Neuronal stem cell (in vitro differentiated cells): ENCODE measurements around the gene MYO9B.

Experiments
- DNase-seq: peaks from one replicate; pipeline ENCODE4 v3.0.0-alpha.2; 2013; ENCODE audit warnings: low spot score
- H2AFZ ChIP-seq: one replicate; pipeline ENCODE4 v1.6.1; 2013; ENCODE audit warnings: mild to moderate bottlenecking, low read length, inconsistent platforms
- H2AK5ac ChIP-seq: 2 replicates; pipeline ENCODE4 v1.6.1; 2013; ENCODE audit warnings: low read depth, mild to moderate bottlenecking, inconsistent platforms, low read length, moderate library complexity, mixed read lengths
- H2BK120ac ChIP-seq: 2 replicates; pipeline ENCODE4 v1.6.1; 2013; ENCODE audit warnings: low read depth, mild to moderate bottlenecking, inconsistent platforms, low read length, moderate library complexity, mixed read lengths
- H2BK12ac ChIP-seq: one replicate; pipeline ENCODE4 v1.6.1; 2013; ENCODE audit warnings: low read length, inconsistent platforms
- H2BK15ac ChIP-seq: 2 replicates; pipeline ENCODE4 v1.6.1; 2013; ENCODE audit warnings: mild to moderate bottlenecking, low read length, inconsistent platforms, mixed read lengths
- H2BK5ac ChIP-seq: one replicate; pipeline ENCODE4 v1.6.1; 2013; ENCODE audit warnings: inconsistent platforms, mild to moderate bottlenecking, low read length, moderate library complexity
- H3K14ac ChIP-seq: one replicate; pipeline ENCODE4 v1.6.1; 2013; ENCODE audit warnings: low read length, inconsistent platforms
- H3K18ac ChIP-seq: 2 replicates; pipeline ENCODE4 v1.6.1; 2013; ENCODE audit warnings: low read length, inconsistent platforms
- H3K23ac ChIP-seq: 2 replicates; pipeline ENCODE4 v1.6.1; 2013; ENCODE audit warnings: low read depth, mild to moderate bottlenecking, mixed read lengths, low read length, inconsistent platforms; ENCODE audit not compliant: poor library complexity
- H3K27ac ChIP-seq: replicated peaks from 3 replicates; pipeline ENCODE4 v1.5.1; 2013; ENCODE audit warnings: low read length, inconsistent platforms
- H3K27me3 ChIP-seq, 3 experiments: 2 replicates each; pipeline ENCODE4 v1.6.1; 2013; ENCODE audit warnings: low read length in 3 of 3, mild to moderate bottlenecking in 2 of 3, inconsistent platforms in 1 of 3, low read depth in 1 of 3, mixed read lengths in 1 of 3, moderate library complexity in 1 of 3; ENCODE audit not compliant: control insufficient read depth in 3 of 3, insufficient read depth in 3 of 3
- H3K36me3 ChIP-seq, 2 donors: replicated peaks in 1 of 2; 2 replicates each; pipeline ENCODE4 v1.6.1; 2013; ENCODE audit warnings: low read length in 2 of 2; ENCODE audit not compliant: control insufficient read depth in 2 of 2, insufficient read depth in 2 of 2
- H3K4ac ChIP-seq: 2 replicates; pipeline ENCODE4 v1.6.1; 2013; ENCODE audit warnings: inconsistent platforms, mild to moderate bottlenecking, low read length, moderate library complexity
- H3K4me1 ChIP-seq, 2 donors: 1 replicate in 1 of 2; 2 replicates in 1 of 2; pipeline ENCODE4 v1.6.1; 2013; ENCODE audit warnings: low read length in 2 of 2, low read depth in 1 of 2; ENCODE audit not compliant: control insufficient read depth in 2 of 2, insufficient read depth in 1 of 2
- H3K4me2 ChIP-seq: one replicate; pipeline ENCODE4 v1.6.1; 2013; ENCODE audit warnings: mild to moderate bottlenecking, low read length, inconsistent platforms; ENCODE audit not compliant: insufficient read depth, poor library complexity, severe bottlenecking
- H3K4me3 ChIP-seq, 2 donors: 2 replicates each; pipeline ENCODE4 v1.5.1; 2013; ENCODE audit warnings: low read length in 2 of 2, mild to moderate bottlenecking in 2 of 2, inconsistent platforms in 1 of 2, moderate library complexity in 1 of 2
- H3K79me1 ChIP-seq: one replicate; pipeline ENCODE4 v1.6.1; 2013; ENCODE audit warnings: low read depth, mild to moderate bottlenecking, inconsistent platforms, low read length, moderate library complexity
- H3K9ac ChIP-seq: one replicate; pipeline ENCODE4 v1.6.1; 2013; ENCODE audit warnings: mild to moderate bottlenecking, low read depth, low read length, inconsistent platforms; ENCODE audit not compliant: poor library complexity
- H3K9me3 ChIP-seq, 2 donors: replicated peaks in 1 of 2; 2 replicates each; pipeline versions ENCODE3 to v1.6.1; 2013; ENCODE audit warnings: low read length in 2 of 2, mild to moderate bottlenecking in 2 of 2, inconsistent platforms in 1 of 2, low read depth in 1 of 2, mixed read lengths in 1 of 2, moderate library complexity in 1 of 2; ENCODE audit not compliant: control insufficient read depth in 2 of 2, insufficient read depth in 1 of 2
- H4K8ac ChIP-seq: one replicate; pipeline ENCODE4 v1.6.1; 2013; ENCODE audit warnings: low read depth, mild to moderate bottlenecking, inconsistent platforms, low read length, moderate library complexity
- H4K91ac ChIP-seq: one replicate; pipeline ENCODE4 v1.6.1; 2013; ENCODE audit warnings: low read length, low read depth, mild to moderate bottlenecking, inconsistent platforms; ENCODE audit not compliant: poor library complexity
- WGBS, 2 donors: extraction: QIAGEN DNeasy Blood & Tissue Kit; methylation state at CpG; one replicate each; pipeline ENCODE4 v1.1.7; 2013; ENCODE audit warnings: missing lambda C conversion rate in 2 of 2, mixed read lengths in 1 of 2; ENCODE audit not compliant: insufficient read length in 2 of 2, insufficient replicate concordance in 1 of 2; ENCODE audit errors: extremely low coverage in 2 of 2; 5-methylcytosine and 5-hydroxymethylcytosine counted together

The MYO9B gene

DNA sequence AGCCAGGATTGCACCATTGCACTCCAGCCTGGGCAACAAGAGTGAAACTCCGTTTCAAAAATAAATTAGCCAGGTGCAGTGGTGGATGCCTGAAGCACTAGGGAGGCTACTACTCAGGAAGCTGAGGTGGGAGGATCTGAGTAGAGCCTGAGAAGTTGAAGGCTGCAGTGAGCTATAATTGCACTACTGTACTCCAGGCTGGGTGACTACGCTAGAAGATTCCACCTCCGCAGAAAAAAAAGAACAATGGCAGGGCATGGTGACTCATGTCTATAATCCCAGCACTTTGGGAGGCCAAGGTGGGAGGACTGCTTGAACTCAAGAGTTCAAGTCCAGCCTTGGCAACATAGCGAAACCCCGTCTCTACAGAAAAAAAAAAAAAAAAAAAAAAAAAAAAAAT is 20.8 kb upstream of the MYO9B start:
- H2BK15ac ChIP-seq, result no peak overlapping the region
- H2BK12ac ChIP-seq, result no peak overlapping the region
- no peak overlapping the region for H2BK120ac ChIP-seq
- no peak overlapping the region for H2BK5ac ChIP-seq
- H2AK5ac ChIP-seq, result no peak overlapping the region
- no peak overlapping the region for H3K23ac ChIP-seq
- H3K4me2 ChIP-seq, result no peak overlapping the region
- H3K27me3 ChIP-seq, result no peaks in the 10 kb centered on the region
- peaks cover 2% of the 10 kb centered on the region for H3K79me1 ChIP-seq
- no peak for DNase-seq
- H3K4ac ChIP-seq, result no peak overlapping the region
- H3K27ac ChIP-seq, result no peak overlapping the region
- H3K9ac ChIP-seq, result no peak overlapping the region
- no CpG with 5 or more reads among the region's 5 CpGs for WGBS, 2 donors
- no peak overlapping the region for H3K4me3 ChIP-seq
- H4K8ac ChIP-seq, result no peak overlapping the region
- H4K91ac ChIP-seq, result no peak overlapping the region
- H3K14ac ChIP-seq, result no peak overlapping the region
- H3K9me3 ChIP-seq, result peaks cover 0 to 23% of the 10 kb centered on the region in 2 donors
- peaks cover 0 to 1% of the 10 kb centered on the region in 2 donors for H3K4me1 ChIP-seq
- no peak overlapping the region for H3K18ac ChIP-seq
- H3K36me3 ChIP-seq, result peaks cover 56 to 95% of the 10 kb centered on the region in 2 donors
- H2AFZ ChIP-seq, result no peak overlapping the region

DNA sequence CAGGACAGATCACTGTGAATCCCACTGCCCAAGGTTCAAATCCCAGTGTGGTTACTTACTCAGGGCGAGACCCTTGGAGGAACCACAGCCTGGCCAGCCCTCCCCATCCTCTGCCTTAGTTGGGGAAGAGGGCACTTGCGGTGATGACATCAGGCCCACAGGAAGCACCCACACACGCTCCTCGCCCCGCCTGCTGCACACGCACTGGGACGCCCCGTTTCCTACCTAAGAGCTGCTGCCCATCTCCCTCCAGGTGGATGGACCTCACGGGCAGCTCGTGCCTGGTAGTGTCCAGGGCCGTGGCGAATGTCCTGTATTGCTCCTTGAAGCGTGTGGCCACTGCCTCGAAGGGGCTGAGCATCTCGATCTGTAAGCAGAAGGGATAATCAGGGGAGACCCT is 19.9 kb upstream of the MYO9B start:
- peak overlapping the region; percentile 57 for H4K8ac ChIP-seq
- H3K14ac ChIP-seq, result no peak overlapping the region
- no peak overlapping the region for H3K27ac ChIP-seq
- H3K27me3 ChIP-seq, result no peaks in the 10 kb centered on the region
- H3K4ac ChIP-seq, result no peak overlapping the region
- H3K4me1 ChIP-seq, result no peaks in the 10 kb centered on the region
- H3K23ac ChIP-seq, result peak overlapping the region; percentile 47
- no peak overlapping the region for H2AFZ ChIP-seq
- no peak overlapping the region for H2BK12ac ChIP-seq
- peak overlapping the region; percentile 16 for H3K9ac ChIP-seq
- peaks cover 2% of the 10 kb centered on the region for H3K79me1 ChIP-seq
- no peak overlapping the region for H2BK15ac ChIP-seq
- WGBS, 2 donors, result no CpG with 5 or more reads among the region's 15 CpGs
- H3K9me3 ChIP-seq, result peaks cover 0 to 29% of the 10 kb centered on the region in 2 donors
- H2BK120ac ChIP-seq, result no peak overlapping the region
- no peak overlapping the region for H3K18ac ChIP-seq
- H2AK5ac ChIP-seq, result no peak overlapping the region
- no peak overlapping the region for H3K4me2 ChIP-seq
- DNase-seq, result no peak
- no peak overlapping the region for H4K91ac ChIP-seq
- H2BK5ac ChIP-seq, result no peak overlapping the region
- H3K4me3 ChIP-seq, result peak overlapping the region in 1 of 2 donors; percentile 13
- H3K36me3 ChIP-seq, result peaks cover 57 to 94% of the 10 kb centered on the region in 2 donors

DNA sequence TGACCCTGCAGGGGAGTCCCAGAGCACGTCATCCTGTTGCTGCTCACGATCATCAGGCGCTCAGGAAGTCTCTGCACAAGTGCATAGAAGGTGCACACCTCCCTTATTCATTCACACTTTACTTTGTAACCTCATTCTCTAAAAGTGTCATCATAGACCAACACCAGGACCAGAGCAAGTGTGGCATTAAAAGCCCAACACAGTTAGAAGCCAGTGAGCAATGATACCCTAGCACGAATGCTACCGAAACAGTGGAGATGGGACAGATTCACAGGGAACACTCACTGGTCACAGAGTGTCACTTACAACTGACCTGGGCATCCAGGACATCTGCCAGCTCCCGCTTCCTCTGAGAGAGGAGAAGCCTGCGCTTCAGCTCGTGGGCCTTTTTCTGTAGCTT is 17.3 kb upstream of the MYO9B start:
- Histone ChIP-seq H3K9me3 (peaks cover 0 to 35% of the 10 kb centered on the region in 2 donors), H2BK15ac (no peak overlapping the region), H3K27ac (no peak overlapping the region), H2AK5ac (no peak overlapping the region), H4K91ac (no peak overlapping the region), H2BK12ac (no peak overlapping the region), H2BK120ac (no peak overlapping the region), H3K4me3 (no peak overlapping the region), H3K27me3 (no peaks in the 10 kb centered on the region), H2AFZ (no peak overlapping the region), H3K4me1 (no peaks in the 10 kb centered on the region), H3K14ac (no peak overlapping the region), H3K9ac (no peak overlapping the region), H3K36me3 (peaks cover 59 to 91% of the 10 kb centered on the region in 2 donors), H4K8ac (no peak overlapping the region), H3K4me2 (no peak overlapping the region), H3K18ac (no peak overlapping the region), H3K23ac (no peak overlapping the region), H2BK5ac (no peak overlapping the region), H3K4ac (no peak overlapping the region), H3K79me1 (peaks cover 10% of the 10 kb centered on the region)
- no CpG with 5 or more reads among the region's 8 CpGs for WGBS, 2 donors
- no peak for DNase-seq

DNA sequence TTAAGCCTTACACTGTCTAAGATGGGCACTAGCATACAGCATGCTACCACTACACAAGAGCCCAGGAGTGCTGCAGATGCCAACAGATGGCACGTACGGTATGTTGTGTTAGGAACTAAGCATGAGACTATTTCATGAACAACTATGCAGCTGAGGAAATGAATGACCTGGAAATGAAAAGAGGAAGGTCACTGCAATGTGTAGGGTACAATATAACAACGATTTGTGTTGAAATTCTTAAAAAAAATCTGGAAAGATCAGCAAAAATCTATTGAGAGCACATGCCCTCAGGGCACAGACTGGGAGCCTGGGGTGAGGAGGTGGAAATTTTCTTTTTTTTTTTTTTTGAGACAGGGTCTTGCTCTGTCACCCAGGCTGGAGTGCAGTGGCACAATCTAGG is 14.8 kb upstream of the MYO9B start:
- H3K18ac ChIP-seq, result no peak overlapping the region
- H3K79me1 ChIP-seq, result peaks cover 10% of the 10 kb centered on the region
- H2AK5ac ChIP-seq, result no peak overlapping the region
- peaks cover 49 to 94% of the 10 kb centered on the region in 2 donors for H3K36me3 ChIP-seq
- H4K8ac ChIP-seq, result no peak overlapping the region
- peaks cover 0 to 36% of the 10 kb centered on the region in 2 donors for H3K9me3 ChIP-seq
- H3K14ac ChIP-seq, result no peak overlapping the region
- no peaks in the 10 kb centered on the region for H3K4me1 ChIP-seq
- no peak overlapping the region for H3K4ac ChIP-seq
- no peak overlapping the region for H4K91ac ChIP-seq
- H3K9ac ChIP-seq, result no peak overlapping the region
- no peak for DNase-seq
- no CpG with 5 or more reads among the region's 3 CpGs for WGBS, 2 donors
- H2BK15ac ChIP-seq, result no peak overlapping the region
- no peak overlapping the region for H2BK120ac ChIP-seq
- H2BK5ac ChIP-seq, result no peak overlapping the region
- H3K4me3 ChIP-seq, result no peak overlapping the region
- no peak overlapping the region for H2AFZ ChIP-seq
- no peak overlapping the region for H3K23ac ChIP-seq
- H2BK12ac ChIP-seq, result no peak overlapping the region
- no peaks in the 10 kb centered on the region for H3K27me3 ChIP-seq
- no peak overlapping the region for H3K4me2 ChIP-seq
- no peak overlapping the region for H3K27ac ChIP-seq
